NK-92 (cell line): Measurements from ENCODE around the gene PTPRD.

Experiments used
- DNase-seq: peaks from one replicate; lab custom pipeline; 2025; ENCODE audit not compliant: unreplicated experiment; lab: John Stamatoyannopoulos, UW

The PTPRD gene

DNA sequence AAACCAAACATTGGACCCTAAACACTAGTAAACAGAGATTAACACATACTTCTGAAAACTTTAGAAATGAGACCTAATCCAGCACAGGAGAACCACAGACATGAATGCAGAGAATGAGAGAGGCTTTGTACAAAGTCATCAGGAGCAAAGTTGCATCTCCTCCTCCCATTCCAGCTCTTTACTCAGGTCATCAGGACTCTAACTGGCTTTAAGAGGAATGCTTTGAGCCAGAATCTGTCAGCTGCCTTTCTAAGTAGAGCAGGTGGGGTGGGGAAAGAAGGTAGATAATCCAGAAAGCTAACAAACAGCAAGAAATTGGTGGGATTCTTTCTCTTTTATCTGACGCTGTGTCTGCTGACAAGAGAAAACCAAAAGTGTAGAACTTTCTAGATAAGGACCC lies 2230.5 kb downstream of the PTPRD start:
- DNase-seq, result no peak

DNA sequence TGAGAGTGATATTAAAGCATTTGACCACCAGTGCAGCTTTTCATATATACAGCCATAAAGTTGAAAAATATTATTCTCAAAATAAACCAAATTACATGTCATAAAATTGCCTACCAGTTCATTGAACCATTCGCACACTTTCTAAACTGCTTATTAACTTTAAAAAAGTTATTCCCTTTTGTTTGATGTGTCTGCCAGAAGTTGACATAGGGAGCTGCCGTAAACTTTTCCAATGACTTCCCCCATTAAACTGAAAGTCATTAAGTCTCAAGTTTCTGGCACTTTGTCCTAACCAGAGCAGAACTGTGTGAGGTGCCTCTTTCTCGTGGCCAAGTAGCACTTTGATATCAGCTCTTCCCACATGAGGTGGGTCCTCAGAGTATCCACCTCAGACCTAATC lies 2231.2 kb downstream of the PTPRD start:
- no peak for DNase-seq

DNA sequence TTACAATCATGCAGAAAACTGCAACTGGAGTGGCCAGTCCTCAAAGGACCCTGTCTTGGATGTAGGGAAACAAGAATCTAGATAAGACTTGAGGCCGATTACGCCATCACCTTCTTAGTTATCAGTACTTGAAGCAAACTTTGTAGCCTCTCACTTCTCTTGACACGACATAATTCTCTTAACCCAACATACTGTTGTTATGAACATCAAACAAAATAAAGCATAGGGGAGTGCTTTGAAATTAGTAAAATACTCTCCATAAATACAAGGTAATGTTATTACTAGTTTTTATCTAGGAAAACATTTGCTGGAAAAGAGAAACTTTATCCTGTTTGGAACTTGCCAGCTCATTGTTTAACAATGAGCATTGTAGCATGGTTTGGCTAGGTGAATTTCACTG lies 2238.3 kb downstream of the PTPRD start:
- DNase-seq, result no peak

DNA sequence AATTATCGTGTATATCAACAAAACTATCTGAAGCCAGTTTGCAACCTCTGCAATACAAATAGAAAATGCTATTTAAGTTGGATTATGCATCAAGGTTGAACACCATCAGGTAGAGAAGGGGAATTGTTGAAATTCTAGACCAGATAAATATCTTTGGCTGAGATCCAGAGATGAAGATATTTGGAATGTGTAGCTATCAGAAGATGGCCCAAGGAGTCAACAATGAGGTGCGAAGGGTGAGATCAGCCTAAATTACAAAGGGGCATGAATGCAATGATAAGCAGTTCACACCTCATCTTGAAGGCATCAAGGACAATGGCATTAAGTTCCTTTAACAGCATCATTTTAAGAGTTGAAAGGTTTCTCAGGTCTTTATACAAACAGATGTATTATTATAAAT lies 2241.1 kb downstream of the PTPRD start:
- no peak for DNase-seq

DNA sequence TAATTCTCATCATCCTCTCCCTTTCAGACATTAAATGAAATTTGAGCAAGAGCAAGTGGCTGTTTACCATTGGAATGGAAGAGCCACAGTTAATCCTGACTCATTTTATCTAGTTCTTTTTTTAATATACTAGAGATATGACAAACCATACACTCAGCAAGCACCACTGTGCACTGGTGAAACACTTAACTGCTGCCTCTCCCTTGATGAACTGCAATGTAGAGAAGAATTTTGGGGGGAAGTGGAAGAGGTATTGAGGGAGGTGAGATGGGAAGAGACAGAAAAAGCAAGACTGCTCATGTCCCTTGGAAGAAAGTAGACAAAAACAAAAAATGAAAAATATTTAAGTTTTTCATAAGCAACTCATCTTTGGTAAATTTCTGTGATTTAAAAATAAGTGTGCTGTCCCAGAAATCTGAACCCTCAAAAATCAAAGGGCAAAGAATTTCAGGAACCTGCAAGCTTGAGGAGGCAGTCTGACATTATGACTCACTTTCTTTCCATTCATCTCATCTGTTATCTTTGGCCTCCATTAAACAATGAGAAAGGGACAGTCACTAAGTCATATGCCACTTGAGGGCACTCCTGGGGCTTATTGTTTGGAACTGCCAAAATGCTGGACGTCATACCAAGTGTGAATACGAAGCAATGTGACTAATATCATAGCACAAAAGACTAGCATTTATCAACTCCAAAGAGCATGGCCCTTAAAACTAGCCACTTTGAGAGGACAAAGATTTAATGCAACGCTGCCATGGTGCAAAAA lies 2246.5 kb downstream of the PTPRD start:
- DNase-seq, result no peak

DNA sequence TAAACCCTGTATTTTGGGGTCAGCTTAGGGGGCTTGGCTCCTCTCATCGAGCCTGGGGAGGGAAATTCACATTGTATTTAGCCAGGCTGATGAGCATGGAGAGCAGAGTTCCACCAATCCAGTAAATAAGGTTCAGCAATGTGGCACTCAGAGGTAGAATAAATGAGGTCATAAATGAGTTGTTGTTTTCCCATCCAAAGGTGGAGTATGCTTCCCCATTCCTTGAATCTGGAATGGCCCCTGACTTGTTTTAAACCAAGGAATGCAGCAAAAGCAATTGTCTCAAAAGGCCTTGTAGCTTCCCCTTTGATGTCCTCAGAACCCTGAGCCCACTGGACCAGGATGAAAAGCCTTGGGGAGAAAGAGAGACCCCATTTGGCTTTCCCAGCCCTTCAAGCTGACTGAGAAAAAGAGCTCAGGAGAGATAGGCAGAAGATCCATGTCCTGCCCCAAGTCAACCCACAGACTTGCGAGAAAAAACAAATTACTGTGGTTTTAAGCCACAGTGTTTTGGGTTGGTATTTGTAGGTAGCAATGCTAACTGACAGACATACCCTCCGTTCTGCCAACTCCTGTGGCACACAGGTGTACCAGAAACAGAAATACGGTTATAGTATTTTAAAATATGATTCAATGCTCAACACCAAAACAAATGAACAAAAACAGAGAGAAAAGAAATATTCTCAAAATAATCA lies 2247.2 kb downstream of the PTPRD start:
- DNase-seq, result no peak

DNA sequence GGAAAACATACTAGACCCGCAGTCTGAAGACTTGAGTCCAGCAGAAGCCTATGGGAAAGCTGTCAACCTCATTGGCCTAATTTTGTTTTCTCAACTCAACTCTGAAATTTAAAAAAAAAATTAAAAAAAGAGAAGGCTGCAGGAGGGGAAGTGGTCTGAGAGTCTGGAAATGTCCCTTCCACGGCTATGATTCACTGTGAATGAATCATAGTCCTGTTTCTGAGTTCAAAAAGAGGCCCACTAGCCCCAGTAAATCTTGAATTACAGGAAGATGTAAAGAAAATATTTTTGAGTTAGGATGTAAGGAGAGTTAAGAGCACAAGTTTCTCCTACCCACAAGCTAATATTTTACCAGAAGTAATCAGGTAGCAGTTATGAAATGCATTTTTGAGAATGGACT lies 2247.8 kb downstream of the PTPRD start:
- no peak for DNase-seq

DNA sequence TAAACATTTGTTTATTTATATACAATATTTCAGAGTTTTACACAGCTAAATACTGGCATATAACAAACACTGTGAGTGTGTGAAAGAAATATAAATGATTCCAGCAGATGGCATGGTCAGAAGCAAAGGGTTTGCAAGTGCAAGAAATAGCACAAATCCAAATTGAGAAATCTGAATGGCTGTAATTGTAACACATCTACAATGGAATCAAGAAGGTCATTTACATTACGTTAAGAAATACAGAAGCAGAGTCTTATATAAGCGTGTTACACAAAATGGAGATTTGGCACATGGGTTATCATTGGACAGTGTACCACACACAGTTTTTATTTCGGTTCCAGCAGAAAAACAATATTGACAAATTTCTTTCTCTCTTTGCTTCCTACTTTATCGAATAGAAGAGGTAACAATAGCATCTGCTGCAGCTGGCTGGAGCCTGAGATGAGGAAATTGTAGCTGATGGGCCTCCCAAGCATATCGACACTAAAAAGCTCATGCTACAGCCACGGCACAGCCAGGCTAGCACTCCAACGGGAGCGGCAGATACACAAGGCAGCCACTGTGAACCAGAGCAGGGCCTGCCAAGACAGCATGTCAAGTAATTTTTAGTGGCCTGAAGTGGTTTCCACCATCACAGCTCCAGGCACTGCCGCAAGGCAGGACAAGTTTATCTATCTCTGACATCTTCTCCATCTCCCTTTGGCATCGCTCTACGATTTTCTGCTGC lies 2248.6 kb downstream of the PTPRD start:
- DNase-seq, result no peak

DNA sequence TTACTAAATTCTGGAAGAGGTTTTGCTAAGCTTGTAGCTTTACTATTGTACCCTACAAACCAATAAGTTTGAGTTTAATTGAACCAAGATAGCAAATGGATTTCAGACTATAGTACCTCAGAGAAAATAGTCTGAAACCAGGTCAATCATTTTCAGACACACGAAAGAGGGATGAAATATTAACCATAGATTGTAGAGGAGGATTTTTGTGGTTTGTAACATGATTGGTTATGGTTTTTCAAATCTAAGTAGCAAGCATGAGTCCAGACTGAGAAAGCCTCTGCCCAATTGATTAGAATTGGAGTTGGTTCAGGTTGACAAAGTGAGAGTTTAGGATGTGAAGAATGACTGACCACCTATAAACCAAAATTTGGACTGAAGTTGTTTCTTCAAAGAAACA lies 2250.6 kb downstream of the PTPRD start:
- DNase-seq, result no peak

DNA sequence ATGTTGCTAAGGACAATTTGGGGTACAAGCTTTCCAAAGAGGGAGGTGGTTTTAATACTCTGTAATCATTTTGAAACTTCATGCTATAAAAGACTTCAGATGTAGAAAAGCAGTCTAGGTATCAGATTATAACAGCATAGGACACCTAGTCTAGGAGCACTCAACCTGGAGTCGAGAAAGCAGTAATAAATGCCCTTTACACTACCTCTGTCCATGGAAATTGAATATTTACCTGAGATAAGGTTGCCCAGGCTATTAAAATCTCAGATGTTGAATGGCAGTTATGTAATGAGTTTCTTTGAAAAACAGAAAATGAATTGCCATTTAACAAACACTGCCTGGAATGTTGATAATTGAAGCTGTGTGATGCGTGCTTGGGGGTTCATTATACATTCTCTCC lies 2251.4 kb downstream of the PTPRD start:
- no peak for DNase-seq

DNA sequence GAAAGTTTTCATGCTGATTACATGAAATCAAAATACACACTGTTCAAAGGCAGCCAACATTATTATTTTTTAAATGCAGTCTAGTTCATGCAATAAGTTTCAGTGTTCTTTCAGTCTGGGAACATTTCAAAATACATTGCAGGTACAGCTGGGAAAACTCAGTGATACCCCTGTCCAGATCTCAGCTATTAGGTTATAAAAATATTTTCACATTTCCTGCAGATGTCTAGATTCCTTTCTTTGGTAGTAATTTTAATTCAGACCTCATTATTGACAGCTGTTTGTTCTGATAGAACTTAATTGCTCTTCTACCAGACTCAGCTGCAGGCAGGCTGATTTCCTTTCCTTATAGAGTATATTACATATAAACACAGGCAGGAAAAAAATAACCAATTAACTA lies 2256.4 kb downstream of the PTPRD start:
- no peak for DNase-seq

DNA sequence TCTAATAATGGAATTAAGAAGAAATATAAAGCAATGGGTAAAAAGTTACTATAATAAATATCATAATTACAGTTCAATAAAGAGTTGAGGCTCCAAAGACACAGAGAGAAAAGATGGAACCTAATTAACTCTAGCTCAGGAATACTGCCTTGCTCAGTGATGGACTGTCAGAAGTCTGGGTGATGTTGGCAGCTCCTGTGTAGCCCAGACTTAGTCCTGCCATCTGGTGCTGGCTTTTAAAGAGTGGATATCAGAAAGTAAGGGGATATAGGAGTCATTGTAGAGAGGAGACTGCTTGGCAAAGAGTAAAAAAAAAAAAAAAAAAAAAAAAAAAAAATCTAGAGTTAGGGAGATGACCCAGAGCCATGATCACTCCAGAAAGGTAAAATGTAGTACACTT lies 2261.4 kb downstream of the PTPRD start:
- DNase-seq, result no peak

DNA sequence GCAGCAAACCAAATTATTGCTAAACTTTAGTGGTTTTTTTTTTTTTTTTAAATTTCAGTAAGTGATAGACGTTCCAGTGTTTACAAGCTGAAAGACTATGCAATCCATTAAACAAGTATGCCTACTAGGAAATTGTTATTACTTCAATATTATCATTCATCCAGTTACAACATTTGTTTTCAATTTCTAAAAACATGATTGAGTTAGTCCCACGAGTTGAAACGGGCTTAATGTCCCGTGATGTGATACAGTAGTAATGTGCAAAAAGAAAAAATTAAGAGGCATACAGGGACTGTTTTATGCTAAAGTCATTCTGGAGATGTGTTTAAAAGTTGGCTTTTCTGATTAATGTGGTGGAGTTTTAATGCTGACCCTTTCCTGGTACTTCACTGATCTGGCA lies 2262.9 kb downstream of the PTPRD start:
- no peak for DNase-seq

DNA sequence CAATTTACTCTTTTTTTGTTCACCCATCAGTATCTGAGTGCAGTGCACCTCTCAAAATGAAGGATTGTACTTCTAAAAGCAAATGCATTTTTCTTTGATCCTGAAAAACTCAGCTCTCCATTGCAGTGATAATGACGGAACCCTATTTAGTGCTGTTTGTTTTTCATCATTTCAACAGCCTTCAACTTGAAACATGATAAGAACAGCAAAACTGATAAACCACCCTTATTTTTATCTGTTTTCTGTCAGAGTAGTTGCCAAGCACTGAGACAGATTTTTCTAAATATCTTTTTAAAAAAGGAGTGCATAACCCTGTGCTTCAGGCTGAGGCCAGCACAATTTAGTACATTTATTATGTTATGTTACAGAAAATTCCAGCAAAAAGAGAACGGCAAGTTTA lies 2263.4 kb downstream of the PTPRD start:
- DNase-seq, result no peak

DNA sequence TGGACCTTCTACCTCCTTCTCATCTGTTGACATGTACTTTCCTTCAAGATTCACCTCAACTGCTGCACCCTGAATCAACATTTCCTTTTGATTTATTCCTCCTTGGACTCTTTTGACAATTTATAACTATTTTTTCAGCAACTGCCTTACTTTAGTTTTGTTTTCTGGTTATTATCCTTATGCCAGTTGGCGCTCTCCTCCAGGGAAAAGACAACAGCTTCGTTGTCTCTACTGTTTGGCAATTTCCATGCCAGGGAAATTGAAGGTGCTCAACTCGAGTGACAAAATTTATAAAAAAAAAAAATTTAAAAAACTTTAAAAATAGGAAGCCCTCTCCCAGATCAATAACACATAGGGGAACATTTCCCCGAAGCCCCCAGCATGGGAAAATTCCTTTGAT lies 2264.0 kb downstream of the PTPRD start:
- DNase-seq, result no peak

DNA sequence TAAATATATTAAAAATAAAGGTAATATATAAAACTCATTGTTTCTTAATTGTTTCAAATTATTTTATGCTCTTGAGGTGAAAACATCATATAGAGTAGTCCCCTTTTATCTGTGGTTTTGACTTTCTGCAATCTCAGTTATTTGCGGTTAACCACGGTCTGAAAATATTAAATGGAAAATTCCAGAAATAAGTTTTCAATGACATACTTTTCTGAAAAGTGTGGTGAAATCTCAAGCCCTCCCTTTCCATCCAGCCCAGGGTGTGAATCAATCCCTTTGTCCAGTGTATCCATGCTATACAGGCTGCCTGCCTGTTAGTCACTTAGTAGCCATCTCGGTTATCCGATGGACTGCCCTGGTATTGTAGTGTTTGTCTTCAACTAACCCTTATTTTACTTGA lies 2266.5 kb downstream of the PTPRD start:
- no peak for DNase-seq

DNA sequence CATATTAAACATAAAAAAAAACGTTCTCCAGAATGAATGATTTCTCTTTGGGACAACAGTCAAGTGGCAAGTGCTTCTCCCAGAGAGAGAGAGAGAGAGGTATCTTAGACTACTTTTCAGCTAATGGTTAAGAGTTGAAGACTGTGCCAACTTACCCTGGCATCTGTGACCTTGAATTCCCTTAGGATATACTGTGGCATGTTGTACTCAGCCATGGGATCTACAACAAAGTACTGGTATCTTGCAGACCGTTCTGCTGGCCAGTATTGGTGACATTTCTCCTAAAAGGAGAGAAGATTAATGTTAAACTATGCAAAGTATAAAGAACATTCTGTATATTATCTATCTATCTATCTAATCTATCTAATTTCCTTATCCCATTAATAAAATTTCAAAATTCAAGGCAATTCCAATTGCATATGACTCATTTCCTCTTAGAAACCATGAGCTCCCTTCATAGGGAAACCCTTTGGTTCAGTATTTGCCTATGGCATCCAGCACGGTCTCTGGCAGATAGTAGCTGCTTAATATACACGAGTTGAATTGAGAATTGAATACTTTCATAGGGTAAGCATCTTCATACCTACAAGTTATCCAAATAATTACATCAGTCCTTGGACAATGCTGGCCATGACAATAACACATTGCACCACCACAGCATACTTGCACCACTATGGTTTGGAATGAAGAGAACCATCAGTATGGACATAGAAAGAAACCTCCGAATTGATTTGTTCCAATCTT lies 2273.9 kb downstream of the PTPRD start:
- no peak for DNase-seq

DNA sequence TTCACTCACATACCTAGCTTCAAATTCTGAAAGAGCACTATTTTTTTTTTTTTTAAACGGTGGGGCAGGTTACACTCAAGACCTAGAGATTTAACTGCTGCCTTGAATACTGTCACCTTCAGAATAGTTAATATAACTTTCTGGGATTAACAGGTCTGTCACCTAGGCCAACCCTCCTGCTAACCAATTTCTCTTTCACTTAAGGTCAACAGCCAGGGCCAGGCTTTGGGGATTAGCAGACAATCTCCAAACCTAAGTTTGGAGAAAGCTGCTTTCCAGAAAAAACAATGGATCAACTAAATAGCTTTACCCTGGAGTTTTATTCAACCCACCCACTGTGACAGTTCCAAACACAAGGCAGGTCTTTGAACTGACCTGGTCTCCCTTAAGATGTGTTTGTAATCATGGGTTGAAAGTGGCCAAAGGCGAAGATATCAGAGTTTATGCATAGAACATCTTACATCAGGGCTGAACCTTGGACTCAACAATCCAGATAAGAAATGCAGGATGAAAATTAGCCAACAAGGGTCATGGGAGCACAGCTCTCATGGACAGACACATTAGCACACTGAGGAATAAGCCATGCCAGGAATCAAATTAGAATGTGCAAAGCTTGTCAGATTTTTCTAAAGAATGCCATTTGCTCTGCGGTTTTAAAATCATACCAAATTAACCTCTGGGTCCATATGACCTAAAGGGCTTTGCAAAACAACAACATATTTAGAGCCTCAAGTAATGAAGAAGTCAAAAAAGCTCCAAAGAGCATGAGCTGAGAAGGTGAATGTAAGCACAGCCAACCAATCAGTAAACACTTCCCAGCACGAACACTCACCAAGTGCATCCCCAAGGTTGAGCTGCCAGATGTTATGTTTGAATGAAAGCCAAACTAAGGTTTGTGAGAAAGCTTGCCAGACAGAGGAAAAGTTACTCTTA lies 2274.7 kb downstream of the PTPRD start:
- no peak for DNase-seq

DNA sequence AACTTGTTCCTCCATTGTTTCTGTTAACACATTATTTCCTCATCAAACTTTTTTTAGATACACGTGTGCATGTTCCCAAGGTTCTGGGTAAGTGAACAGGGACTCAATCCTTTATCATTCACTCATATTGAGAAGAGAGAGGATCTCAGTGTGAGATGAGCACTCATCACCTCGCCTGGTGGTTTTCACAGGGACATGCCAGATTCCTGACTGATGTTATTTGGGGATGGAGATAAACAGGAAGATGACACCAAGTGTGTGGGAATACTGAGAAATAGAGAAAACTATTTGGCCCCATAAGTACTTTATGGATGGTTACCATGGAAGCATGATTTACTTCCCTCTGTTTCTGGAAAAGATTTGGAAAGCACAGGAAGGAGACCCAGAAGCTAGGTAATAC lies 2279.9 kb downstream of the PTPRD start:
- DNase-seq, result no peak

DNA sequence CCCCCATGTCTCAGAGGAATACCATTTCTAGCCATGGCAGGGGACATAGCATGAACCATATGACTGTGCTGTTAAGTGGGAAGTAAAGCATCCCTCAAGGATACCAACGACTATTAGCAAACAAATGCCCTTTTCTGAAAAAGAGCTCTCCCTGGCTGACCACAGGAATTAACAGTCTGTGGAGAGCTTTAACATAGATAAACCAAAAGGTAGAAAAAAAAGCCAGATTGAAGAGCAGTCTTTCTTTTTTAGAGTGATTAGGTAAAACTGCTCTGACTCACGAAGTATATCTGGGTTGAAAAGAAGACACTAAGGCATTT lies 2280.5 kb downstream of the PTPRD start:
- no peak for DNase-seq
